HL-60 (cell line): ENCODE data around the gene HPCAL4.

Source experiments
- DNase-seq, 2 experiments: peaks; one replicate each; pipeline ENCODE4 v3.0.0-alpha.2; 2010 to 2020; ENCODE audit warnings: low read depth in 1 of 2, low spot score in 1 of 2
- H3K27ac ChIP-seq: fragments of 250-450 bp; sonication (Bioruptor Pico); replicated peaks from 2 replicates; pipeline ENCODE4 v1.5.1; 2020; ENCODE audit warnings: mild to moderate bottlenecking, moderate library complexity
- H3K27me3 ChIP-seq: fragments of 250-450 bp; sonication (Bioruptor Pico); 2 replicates; pipeline ENCODE4 v1.5.1; 2021; ENCODE audit warnings: mild to moderate bottlenecking, moderate library complexity; ENCODE audit not compliant: insufficient read depth, poor library complexity, severe bottlenecking
- H3K4me3 ChIP-seq: replicated peaks from 2 replicates; pipeline ENCODE4 v1.5.1; 2011; ENCODE audit warnings: mild to moderate bottlenecking, control low read depth, low read length; ENCODE audit not compliant: insufficient read depth
- GABPA ChIP-seq: IDR thresholded peaks from 2 replicates; pipeline ENCODE4 v1.6.1; 2012; ENCODE audit warnings: low read depth
- POLR2AphosphoS5 ChIP-seq: IDR thresholded peaks from 2 replicates; pipeline ENCODE4 v1.6.1; 2012; ENCODE audit warnings: low read depth
- SPI1 ChIP-seq: IDR thresholded peaks from 2 replicates; pipeline ENCODE4 v1.6.1; 2012; ENCODE audit warnings: low read depth, mild to moderate bottlenecking, borderline replicate concordance
- TF ChIP-seq, protein P1 (sequence below): IDR thresholded peaks from one replicate; pipeline ENCODE4 v1.5.1; 2011; ENCODE audit warnings: low read length, control low read depth, inconsistent platforms; ENCODE audit not compliant: insufficient read depth
- TF ChIP-seq, protein P2 (sequence below): IDR thresholded peaks from 2 replicates; pipeline ENCODE4 v1.6.1; 2012; ENCODE audit warnings: low read depth; ENCODE audit not compliant: insufficient replicate concordance

The HPCAL4 gene

GRCh38 chr1:39689635-39690034 is 1.6 kb downstream of the HPCAL4 start:
- no peak overlapping the region for H3K27ac ChIP-seq
- no peak for TF ChIP-seq SPI1
- TF ChIP-seq, protein P1, sequence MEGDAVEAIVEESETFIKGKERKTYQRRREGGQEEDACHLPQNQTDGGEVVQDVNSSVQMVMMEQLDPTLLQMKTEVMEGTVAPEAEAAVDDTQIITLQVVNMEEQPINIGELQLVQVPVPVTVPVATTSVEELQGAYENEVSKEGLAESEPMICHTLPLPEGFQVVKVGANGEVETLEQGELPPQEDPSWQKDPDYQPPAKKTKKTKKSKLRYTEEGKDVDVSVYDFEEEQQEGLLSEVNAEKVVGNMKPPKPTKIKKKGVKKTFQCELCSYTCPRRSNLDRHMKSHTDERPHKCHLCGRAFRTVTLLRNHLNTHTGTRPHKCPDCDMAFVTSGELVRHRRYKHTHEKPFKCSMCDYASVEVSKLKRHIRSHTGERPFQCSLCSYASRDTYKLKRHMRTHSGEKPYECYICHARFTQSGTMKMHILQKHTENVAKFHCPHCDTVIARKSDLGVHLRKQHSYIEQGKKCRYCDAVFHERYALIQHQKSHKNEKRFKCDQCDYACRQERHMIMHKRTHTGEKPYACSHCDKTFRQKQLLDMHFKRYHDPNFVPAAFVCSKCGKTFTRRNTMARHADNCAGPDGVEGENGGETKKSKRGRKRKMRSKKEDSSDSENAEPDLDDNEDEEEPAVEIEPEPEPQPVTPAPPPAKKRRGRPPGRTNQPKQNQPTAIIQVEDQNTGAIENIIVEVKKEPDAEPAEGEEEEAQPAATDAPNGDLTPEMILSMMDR = no peak
- TF ChIP-seq POLR2AphosphoS5 = no peak
- no peak for TF ChIP-seq GABPA
- TF ChIP-seq, protein P2, sequence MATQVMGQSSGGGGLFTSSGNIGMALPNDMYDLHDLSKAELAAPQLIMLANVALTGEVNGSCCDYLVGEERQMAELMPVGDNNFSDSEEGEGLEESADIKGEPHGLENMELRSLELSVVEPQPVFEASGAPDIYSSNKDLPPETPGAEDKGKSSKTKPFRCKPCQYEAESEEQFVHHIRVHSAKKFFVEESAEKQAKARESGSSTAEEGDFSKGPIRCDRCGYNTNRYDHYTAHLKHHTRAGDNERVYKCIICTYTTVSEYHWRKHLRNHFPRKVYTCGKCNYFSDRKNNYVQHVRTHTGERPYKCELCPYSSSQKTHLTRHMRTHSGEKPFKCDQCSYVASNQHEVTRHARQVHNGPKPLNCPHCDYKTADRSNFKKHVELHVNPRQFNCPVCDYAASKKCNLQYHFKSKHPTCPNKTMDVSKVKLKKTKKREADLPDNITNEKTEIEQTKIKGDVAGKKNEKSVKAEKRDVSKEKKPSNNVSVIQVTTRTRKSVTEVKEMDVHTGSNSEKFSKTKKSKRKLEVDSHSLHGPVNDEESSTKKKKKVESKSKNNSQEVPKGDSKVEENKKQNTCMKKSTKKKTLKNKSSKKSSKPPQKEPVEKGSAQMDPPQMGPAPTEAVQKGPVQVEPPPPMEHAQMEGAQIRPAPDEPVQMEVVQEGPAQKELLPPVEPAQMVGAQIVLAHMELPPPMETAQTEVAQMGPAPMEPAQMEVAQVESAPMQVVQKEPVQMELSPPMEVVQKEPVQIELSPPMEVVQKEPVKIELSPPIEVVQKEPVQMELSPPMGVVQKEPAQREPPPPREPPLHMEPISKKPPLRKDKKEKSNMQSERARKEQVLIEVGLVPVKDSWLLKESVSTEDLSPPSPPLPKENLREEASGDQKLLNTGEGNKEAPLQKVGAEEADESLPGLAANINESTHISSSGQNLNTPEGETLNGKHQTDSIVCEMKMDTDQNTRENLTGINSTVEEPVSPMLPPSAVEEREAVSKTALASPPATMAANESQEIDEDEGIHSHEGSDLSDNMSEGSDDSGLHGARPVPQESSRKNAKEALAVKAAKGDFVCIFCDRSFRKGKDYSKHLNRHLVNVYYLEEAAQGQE = no peak
- peaks cover 56% of the 10 kb centered on the region for H3K27me3 ChIP-seq
- DNase-seq = no peak
- no peak overlapping the region for H3K4me3 ChIP-seq

DNA sequence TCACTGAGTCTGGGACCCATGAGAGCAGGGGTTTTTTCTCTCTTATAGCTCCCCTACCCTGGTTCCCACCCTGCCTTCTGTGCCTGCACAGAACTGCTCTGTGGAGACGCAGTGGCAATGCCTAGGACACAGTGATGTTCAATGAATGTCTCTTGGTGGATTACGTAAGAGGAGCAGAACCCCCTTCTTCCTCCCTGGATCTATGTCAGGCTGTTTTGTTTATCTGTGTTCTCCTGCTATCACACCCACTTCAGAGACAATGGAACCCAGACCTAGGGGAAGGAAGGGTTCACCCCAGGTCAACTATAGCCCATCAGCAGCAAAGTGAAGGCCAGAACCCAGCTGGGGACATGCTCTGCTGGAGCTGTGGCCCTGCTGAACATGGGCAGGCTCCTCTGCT is 2.0 kb downstream of the HPCAL4 start:
- peaks cover 55% of the 10 kb centered on the region for H3K27me3 ChIP-seq
- H3K4me3 ChIP-seq = no peak overlapping the region
- DNase-seq = no peak
- TF ChIP-seq SPI1 (no peak), GABPA (no peak)
- H3K27ac ChIP-seq = no peak overlapping the region

GRCh38 chr1:39688706-39689105 is 2.5 kb downstream of the HPCAL4 start:
- peaks cover 56% of the 10 kb centered on the region for H3K27me3 ChIP-seq

DNA sequence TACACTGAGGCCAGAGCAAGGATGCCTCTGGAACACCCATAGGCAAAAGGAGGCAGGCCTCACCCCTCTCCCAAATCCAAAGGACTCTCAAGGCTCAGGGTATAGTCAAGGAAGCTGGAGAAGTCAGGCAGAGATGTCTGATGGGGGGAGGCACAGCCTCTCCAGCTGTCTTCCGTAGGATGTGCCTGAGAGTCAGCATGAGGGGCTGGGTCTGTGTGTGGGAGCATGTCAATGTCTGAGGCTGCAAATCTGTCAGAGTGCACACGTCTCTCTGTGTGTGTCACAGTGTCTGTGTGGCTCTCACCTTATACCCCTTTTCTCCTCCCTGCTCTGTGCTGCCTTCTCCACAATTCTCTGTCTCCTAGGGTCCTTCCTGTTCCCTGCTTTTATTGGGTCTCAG is 4.0 kb downstream of the HPCAL4 start:
- Histone ChIP-seq H3K4me3 (no peak overlapping the region), H3K27ac (no peak overlapping the region), H3K27me3 (peaks cover 50% of the 10 kb centered on the region)
- no peak for DNase-seq
- TF ChIP-seq SPI1 (no peak), GABPA (no peak), POLR2AphosphoS5 (no peak)
- TF ChIP-seq, protein P2 = no peak
- TF ChIP-seq, protein P1 = no peak

More at GRCh38 chr1:39688706-39689105, 2.5 kb downstream of the HPCAL4 start:
- DNase-seq = no peak
- TF ChIP-seq, protein P2 = no peak
- TF ChIP-seq POLR2AphosphoS5 = no peak
- no peak for TF ChIP-seq SPI1
- TF ChIP-seq GABPA = no peak
- TF ChIP-seq, protein P1 = no peak
- no peak overlapping the region for H3K27ac ChIP-seq
- no peak overlapping the region for H3K4me3 ChIP-seq
